ENCODE data around the gene MYO3B.

GRCh38 chr2:170291474-170291873 lies 113.5 kb downstream of the MYO3B start:
- TF ChIP-seq CTCF (IDR thresholded peaks at IDR 0.05): no peak
- no peak for TF ChIP-seq POLR2A (IDR thresholded peaks at IDR 0.05)

All from uterus (tissue), 2 donors.